Lower leg skin (tissue), 3 donors: ENCODE results near the gene PLD2.

Source experiments
- CTCF ChIP-seq, 3 donors: fragments of 450-650 bp; IDR thresholded peaks; one replicate each; pipeline ENCODE4 v1.5.1; 2016; ENCODE audit warnings: antibody characterized with exemption in 3 of 3, mild to moderate bottlenecking in 3 of 3, moderate library complexity in 2 of 3
- POLR2A ChIP-seq, 2 donors: fragments of 450-650 bp; IDR thresholded peaks; one replicate each; pipeline ENCODE4 v1.6.1; 2016 to 2017; ENCODE audit warnings: antibody characterized with exemption in 2 of 2, mild to moderate bottlenecking in 1 of 2, moderate library complexity in 1 of 2

DNA sequence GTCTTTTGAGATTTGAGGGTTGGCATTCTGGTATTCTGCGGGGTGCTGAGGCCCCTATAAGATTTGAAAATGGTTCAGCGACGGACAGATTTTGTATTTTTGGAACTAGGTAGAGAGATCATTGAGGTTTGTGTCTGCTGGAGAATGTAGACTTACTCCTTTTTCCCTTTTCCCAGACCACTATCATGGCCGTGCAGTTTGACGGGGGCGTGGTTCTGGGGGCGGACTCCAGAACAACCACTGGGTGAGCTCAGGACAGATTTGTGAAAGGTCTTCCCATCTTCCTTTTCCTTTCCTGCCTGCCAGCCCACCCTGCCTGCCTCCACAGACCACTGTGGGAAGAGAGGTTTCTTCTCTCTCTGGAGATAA is 10.4 kb upstream of the PLD2 start:
- TF ChIP-seq POLR2A (IDR thresholded peaks at IDR 0.05) (no peak), CTCF (IDR thresholded peaks at IDR 0.05) (no peak)
